KOPT-K1 (cell line): Measurements from ENCODE around the gene PCDHA10.
"Not testable (repeated sequence)": the region's sequence is repeated elsewhere in the genome, so short reads cannot be mapped to it uniquely, and the experiment has no call there.

Experiments used
- H3K27ac ChIP-seq: fragments of 200-600 bp; sonication (generic); 2 replicates; pipeline ENCODE4 v1.5.1; 2016; ENCODE audit warnings: antibody characterized with exemption, mild to moderate bottlenecking, low read depth, low read length; ENCODE audit not compliant: poor library complexity, severe bottlenecking
- H3K36me3 ChIP-seq: fragments of 200-600 bp; sonication (generic); 2 replicates; pipeline ENCODE4 v1.5.1; 2017; ENCODE audit warnings: antibody characterized with exemption, mild to moderate bottlenecking, low read length, moderate library complexity; ENCODE audit not compliant: insufficient read depth
- H3K9me3 ChIP-seq: fragments of 200-600 bp; sonication (generic); 2 replicates; pipeline ENCODE4 v1.5.1; 2017; ENCODE audit warnings: antibody characterized with exemption, low read length, mild to moderate bottlenecking; ENCODE audit not compliant: insufficient read depth, poor library complexity, severe bottlenecking

The PCDHA10 gene

DNA sequence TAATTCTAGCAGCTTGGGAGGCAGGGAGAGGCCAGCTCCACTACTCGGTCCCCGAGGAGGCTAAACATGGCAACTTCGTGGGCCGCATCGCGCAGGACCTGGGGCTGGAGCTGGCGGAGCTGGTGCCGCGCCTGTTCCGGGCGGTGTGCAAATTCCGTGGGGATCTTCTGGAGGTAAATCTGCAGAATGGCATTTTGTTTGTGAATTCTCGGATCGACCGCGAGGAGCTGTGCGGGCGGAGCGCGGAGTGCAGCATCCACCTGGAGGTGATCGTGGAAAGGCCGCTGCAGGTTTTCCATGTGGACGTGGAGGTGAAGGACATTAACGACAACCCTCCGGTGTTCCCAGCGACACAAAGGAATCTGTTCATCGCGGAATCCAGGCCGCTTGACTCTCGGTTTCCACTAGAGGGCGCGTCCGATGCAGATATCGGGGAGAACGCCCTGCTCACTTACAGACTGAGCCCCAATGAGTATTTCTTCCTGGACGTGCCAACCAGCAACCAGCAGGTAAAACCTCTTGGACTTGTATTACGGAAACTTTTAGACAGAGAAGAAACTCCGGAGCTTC lies 21.2 kb upstream of the PCDHA10 start:
- not testable (repeated sequence) for H3K27ac ChIP-seq, H3K9me3 ChIP-seq, H3K36me3 ChIP-seq

DNA sequence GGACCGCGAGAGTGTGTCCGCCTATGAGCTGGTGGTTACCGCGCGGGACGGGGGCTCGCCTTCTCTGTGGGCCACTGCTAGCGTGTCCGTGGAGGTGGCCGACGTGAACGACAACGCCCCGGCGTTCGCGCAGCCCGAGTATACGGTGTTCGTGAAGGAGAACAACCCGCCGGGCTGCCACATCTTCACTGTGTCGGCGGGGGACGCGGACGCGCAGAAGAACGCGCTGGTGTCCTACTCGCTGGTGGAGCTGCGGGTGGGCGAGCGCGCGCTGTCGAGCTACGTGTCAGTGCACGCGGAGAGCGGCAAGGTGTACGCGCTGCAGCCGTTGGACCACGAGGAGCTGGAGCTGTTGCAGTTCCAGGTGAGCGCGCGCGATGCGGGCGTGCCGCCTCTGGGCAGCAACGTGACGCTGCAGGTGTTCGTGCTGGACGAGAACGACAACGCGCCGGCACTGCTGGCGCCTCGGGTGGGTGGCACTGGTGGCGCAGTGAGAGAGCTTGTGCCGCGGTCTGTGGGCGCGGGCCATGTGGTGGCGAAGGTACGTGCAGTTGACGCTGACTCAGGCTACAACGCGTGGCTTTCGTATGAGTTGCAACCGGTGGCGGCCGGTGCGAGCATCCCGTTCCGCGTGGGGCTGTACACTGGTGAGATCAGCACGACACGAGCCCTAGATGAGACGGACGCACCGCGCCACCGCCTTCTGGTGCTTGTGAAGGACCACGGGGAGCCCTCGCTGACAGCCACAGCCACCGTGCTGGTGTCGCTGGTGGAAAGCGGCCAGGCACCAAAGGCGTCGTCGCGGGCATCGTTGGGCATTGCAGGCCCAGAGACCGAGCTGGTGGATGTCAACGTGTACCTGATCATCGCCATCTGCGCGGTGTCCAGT lies 19.8 kb upstream of the PCDHA10 start:
- Histone ChIP-seq H3K36me3 (no peaks in the 10 kb centered on the region), H3K27ac (no peak overlapping the region), H3K9me3 (no peaks in the 10 kb centered on the region)

GRCh38 chr5:140840978-140841962 lies 14.4 kb upstream of the PCDHA10 start, which contains the start of gene PCDHA8:
Gene PCDHA8 (plus strand): TSS chr5:140841187. CDS start chr5:140841322, 135 bp downstream.
- Histone ChIP-seq H3K9me3 (no peaks in the 10 kb centered on the region), H3K27ac (no peak within 1 kb of the TSS), H3K36me3 (no peaks in the 10 kb centered on the region)

DNA sequence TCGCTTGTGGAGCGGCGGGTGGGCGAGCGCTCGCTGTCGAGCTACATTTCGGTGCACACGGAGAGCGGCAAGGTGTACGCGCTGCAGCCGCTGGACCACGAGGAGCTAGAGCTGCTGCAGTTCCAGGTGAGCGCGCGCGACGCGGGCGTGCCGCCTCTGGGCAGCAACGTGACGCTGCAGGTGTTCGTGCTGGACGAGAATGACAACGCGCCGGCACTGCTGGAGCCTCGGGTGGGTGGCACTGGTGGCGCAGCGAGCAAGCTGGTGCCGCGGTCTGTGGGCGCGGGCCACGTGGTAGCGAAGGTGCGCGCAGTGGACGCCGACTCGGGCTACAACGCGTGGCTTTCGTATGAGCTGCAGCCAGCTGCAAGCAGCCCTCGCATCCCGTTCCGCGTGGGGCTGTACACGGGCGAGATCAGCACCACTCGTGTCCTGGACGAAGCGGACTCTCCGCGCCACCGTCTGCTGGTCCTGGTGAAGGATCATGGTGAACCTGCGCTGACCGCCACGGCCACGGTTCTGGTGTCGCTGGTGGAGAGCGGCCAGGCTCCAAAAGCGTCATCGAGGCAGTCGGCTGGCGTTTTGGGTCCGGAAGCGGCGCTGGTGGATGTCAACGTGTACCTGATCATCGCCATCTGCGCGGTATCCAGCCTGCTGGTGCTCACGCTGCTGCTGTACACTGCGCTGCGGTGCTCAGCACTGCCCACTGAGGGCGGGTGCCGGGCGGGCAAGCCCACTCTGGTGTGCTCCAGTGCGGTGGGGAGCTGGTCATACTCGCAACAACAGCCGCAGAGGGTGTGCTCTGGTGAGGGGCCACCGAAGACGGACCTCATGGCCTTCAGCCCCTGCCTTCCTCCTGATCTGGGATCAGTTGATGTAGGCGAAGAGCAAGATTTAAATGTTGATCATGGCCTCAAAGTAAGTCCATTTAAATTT lies 12.6 kb upstream of the PCDHA10 start:
- Histone ChIP-seq H3K27ac (no peak overlapping the region), H3K36me3 (no peaks in the 10 kb centered on the region), H3K9me3 (no peaks in the 10 kb centered on the region)

- not testable (repeated sequence) for H3K9me3 ChIP-seq, H3K36me3 ChIP-seq, H3K27ac ChIP-seq
These were observed 7.3 kb upstream of the PCDHA10 start, which contains the start of gene PCDHA9 for GRCh38 chr5:140848139-140849102. Gene PCDHA9 (plus strand): TSS chr5:140848382. CDS start chr5:140848496, 114 bp downstream.

GRCh38 chr5:140849831-140850634 lies 5.7 kb upstream of the PCDHA10 start:
- not testable (repeated sequence) for H3K27ac ChIP-seq, H3K9me3 ChIP-seq, H3K36me3 ChIP-seq

GRCh38 chr5:140857177-140857986 lies 1.7 kb downstream of the PCDHA10 start:
- H3K27ac ChIP-seq: no peak overlapping the region
- no peaks in the 10 kb centered on the region for H3K9me3 ChIP-seq
- no peaks in the 10 kb centered on the region for H3K36me3 ChIP-seq

DNA sequence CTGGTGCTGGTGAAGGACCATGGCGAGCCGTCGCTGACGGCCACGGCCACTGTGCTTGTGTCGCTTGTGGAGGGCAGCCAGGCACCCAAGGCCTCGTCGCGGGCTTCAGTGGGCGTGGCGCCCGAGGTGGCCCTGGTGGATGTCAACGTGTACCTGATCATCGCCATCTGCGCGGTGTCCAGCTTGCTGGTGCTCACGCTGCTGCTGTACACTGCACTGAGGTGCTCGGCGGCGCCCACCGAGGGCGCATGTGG lies 2.2 kb downstream of the PCDHA10 start:
- Histone ChIP-seq H3K36me3 (no peaks in the 10 kb centered on the region), H3K9me3 (no peaks in the 10 kb centered on the region), H3K27ac (no peak overlapping the region)

- Histone ChIP-seq H3K36me3 (no peaks in the 10 kb centered on the region), H3K9me3 (no peaks in the 10 kb centered on the region), H3K27ac (no peak overlapping the region)
These were observed 7.0 kb downstream of the PCDHA10 start for GRCh38 chr5:140862441-140863295.

- Histone ChIP-seq H3K27ac (no peak within 1 kb of the TSS), H3K36me3 (no peaks in the 10 kb centered on the region), H3K9me3 (no peaks in the 10 kb centered on the region)
These were observed 13.2 kb downstream of the PCDHA10 start, which contains the start of gene PCDHA11 for GRCh38 chr5:140868721-140869554. Gene PCDHA11 (plus strand): TSS chr5:140868957. CDS start chr5:140869104, 147 bp downstream.

DNA sequence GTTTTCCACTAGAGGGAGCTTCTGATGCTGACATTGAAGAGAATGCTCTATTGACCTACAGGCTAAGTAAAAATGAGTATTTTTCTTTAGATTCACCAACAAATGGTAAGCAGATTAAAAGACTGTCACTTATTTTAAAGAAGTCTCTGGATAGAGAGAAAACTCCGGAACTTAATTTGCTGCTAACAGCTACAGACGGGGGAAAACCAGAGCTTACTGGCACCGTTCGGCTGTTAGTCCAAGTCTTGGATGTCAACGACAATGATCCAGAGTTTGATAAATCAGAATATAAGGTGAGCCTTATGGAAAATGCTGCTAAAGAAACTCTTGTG lies 13.8 kb downstream of the PCDHA10 start:
- no peaks in the 10 kb centered on the region for H3K36me3 ChIP-seq
- no peaks in the 10 kb centered on the region for H3K9me3 ChIP-seq
- no peak overlapping the region for H3K27ac ChIP-seq
